ENCODE data around the gene UCK1.
"Not testable (repeated sequence)": the region's sequence is repeated elsewhere in the genome, so short reads cannot be mapped to it uniquely, and the experiment has no call there.

UCK1 gene

DNA sequence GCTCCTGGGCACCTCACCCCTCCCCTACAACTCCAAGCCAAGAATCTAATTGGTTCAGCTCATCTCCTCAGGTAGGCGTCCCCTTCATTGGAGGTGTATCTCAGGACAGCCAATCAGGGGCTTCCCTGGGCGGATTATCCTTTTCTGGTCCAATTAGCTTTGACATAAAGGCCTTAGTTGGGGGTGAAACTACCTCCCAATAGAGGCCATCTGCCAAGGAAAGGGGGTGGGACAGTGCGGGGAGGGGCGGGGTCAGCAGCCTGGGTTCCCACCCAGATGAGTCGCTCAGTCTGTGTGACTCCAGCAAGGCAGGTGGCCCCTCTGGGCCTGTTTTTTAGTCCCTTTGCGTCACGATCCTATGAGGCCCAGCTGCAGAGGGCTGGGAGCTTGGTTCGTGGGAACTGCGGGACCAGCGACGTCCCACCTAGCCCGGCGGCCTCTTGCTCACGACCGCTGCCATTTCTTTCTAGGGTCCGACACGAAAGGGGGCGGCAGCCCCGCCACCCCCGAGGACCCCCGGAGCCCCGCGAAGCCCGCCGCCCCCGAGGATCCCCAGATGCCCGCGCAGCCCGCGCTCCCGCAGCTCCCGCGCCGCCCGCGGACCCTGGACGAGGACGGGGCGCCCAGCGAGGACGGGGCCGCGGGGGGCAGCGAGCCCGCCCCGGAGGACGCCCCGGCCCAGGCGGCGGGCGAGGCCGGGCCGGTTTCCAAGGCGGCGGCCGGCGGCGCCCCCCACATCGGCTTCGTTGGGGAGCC lies 23.2 kb upstream of the UCK1 start:
- no peak for DNase-seq (ENCODE audit: low spot score)

DNA sequence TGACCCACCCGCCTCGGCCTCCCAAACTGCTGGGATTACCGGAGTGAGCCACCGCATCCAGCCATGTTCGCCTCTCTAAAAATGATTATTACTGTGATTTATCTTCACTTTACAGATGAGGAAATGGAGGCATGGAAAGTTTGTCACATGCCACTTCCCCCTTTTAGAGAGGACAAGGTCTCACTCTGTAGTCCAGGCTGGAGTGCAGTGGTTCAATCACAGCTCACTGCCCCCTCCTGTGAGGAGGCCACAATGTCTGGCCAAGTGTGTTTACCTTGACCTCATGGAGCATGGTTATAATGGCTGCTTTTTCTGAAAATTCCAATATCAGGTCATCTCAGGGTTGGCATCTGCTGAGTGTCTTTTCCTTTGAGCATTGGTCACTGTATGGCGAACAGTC lies 21.0 kb upstream of the UCK1 start:
- DNase-seq (ENCODE audit: low spot score), result no peak

DNA sequence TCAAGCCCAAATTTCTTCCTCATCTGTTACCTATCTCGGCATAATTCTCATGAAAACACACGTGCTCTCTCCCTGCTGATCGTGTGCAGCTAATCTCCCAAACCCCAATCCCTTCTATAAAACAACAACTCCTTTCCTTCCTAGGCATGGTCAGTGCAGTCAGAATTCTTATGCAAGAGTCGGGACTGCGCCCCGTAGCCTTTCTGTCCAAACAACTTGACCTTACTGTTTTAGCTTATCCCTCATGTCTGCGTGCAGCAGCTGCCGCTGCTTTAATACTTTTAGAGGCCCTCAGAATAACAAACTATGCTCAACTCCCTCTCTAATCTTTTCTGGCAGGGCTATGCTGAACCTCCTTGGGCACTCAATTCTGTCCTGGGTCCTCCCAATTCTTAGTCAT lies 19.4 kb upstream of the UCK1 start:
- DNase-seq (ENCODE audit: low spot score), result not testable (repeated sequence)

DNA sequence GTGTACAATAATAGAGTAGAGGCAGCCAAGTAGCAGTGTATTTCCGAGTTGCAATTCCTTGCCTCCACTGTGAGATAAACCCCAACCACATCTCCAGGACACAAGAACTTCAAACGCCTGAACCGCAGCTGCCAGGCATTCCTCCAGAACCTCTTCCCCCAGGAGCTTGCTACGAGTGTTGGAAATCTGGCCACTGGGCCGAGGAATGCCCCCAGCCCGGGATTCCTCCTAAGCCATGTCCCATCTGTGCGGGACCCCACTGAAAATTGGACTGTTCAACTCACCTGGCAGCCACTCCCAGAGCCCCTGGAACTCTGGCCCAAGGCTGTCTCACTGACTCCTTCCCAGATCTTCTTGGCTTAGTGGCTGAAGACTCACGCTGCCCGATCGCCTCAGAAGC lies 18.1 kb upstream of the UCK1 start:
- DNase-seq (ENCODE audit: low spot score), result not testable (repeated sequence)

DNA sequence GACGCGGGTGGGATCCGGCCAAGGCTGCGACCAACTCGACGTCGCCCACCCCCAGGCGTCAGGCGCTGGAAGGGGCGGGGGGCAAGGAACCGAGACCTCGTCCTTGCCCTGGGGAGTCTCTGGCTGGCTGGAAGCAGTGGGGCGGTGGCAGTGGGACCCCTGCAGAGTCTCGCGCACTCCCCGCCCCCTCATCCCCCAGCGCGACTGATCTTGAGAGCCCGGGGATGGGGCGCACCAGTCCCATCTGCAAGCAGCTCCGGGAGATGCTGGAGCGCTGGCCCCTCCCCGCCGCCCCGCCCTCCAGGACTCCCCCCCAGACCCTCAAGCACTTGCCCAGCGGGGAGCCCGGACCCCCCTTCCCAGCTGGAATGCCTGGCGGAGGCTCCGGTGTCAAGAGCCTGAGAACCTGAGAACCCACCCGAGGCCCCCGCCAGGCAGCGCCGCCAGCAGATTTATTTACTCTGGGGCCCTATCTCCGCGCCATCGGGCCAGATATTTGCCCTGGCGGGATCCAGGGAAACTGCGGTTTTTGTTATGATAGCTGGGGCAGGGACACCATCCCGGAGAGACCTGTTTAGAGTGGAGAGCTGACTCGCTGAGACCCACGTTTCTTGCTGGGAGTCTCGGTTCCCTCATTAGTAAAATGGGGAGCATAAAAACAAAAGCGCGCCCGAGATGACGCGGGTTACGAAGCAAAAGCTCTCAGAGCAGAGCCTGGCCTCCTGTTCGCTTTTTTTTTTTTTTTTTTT lies 15.4 kb upstream of the UCK1 start:
- DNase-seq (ENCODE audit: low spot score), result peak; percentile 91

DNA sequence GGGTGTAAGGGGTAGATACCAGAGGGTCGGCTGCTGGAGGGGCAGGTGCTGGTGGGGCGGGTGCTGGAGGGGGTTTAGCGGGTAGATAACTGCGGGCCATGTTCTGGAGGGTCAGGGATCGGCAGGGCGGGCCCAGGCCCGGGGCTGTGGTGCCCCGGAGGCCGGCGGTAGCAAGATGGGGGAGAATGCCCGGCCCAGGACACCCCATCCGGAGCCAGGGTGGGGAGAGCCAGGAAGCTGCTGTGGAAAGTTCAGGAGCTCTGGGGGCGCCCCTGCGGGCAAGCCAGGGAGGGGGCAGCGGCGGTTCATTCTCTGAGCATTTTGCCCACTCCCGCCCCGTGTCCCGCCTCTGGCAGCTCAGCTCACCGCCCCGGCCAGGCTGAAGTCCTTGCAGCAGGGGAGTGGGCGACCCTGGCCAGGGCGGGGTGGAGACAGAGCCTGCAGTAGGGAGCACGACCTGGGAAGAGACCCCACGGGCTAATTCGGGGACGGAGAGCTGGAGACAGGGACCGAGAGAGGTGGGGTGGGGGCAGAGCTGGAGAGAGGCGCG lies 14.8 kb upstream of the UCK1 start:
- DNase-seq (ENCODE audit: low spot score), result peak; percentile 66

DNA sequence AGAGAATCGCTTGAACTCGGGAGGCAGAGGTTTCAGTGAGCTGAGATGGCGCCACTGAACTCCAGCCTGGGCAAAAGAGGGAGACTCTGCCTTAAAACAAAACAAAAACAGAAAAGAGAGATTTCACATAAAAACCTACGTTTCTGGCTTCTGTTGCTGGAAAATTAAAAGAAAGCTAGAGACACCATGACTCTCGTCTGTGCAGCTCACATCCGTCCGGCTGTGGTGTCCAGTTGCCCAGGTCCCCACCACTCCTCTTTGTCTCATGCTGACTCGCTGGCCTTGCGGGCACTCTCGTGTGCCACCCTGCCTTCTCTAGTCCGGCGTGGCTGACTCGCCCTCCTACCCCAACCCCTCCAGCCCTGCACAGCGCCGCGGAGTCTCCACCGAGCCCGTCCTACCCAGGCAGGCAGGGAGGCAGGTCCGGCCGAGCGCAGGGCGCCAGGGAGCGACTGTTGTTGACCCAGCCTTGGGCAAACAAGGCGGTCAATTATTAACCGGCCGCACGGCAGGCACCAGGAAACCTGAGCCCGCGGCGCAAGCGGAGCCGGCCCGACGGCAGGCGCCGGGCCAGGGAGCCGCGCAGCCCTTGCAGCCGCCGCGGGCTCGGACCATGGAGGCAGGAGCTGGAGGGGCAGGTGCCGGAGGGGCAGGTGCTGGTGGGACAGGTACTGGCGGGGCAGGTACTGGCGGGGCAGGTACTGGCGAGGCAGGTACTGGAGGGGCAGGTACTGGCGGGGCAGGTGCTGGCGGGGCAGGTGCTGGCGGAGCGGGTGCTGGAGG lies 14.1 kb upstream of the UCK1 start, which contains the start of gene PRRT1B:
TSS of gene PRRT1B (plus strand) at position 521 of the 783 bp plus-strand sequence. CDS start at position 614, 93 bp downstream.
- DNase-seq (ENCODE audit: low spot score), result peak; percentile 96

DNA sequence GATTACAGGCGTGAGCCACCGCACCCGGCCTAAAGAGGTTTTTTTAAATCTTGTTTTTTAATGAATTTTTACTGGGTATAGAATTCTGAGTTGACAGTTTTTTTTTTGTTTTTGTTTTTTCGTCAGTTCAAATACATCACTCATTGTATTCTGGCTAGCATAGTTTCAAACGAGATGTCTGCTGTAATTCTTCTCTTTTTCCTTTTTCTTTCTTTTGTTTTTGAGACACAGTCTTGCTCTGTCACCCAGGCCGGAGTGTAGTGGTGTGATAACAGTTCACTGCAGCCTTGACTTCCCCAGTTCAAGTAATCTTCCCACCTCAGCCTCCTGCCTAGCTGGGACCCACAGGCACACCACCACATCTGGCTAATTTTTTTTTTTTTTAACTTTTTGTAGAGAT lies 12.1 kb upstream of the UCK1 start:
- no peak for DNase-seq (ENCODE audit: low spot score)

DNA sequence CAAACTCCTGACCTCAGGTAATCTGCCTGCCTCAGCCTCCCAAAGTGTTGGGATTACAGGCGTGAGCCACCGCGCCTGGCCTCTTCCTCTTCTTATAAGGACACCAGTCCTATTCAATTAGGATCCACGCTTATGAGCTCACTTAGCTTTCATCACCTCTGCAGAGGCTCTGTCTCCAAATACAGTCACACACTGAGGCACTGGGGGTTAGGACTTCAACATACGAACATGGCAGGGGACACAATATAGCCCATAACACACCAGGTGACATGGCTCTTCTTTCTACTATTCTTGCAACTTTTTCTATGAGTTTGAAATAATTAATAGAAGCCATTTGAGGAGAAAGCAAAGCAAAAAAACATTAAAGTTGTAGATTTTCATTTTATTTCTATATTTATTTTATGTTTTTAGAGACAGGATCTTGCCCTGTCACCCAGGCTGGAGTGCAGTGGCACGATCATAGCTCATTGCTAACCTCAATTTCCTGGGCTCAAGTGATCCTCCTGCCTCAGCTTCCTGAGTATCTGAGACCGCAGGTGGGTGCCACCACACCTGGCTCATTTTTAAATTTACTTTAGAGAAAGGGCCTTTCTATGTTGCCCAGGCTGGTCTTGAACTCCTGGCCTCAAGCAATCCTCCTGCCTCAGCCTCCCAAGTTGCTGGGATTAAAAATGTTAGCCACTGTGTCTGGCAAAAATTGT lies 8.3 kb upstream of the UCK1 start:
- no peak for DNase-seq (ENCODE audit: low spot score)

DNA sequence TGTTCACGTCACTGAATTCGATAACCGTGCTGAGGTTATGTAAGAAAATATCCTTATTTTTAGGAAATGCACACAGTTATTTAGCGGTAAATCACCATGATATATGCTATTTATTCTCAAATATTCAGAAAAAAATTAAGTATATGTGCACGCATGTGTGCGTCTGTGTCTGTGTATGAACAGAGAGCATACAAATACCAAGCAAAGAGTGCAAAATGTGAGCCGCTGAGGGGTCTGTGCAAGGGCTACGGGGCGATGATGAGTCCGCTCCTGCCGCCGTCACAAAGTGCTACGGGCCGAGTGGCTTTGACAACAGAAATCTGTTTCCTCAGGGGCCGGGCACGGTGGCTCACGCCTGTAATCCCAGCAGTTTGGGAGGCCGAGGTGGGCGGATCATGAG lies 6.9 kb upstream of the UCK1 start:
- DNase-seq (ENCODE audit: low spot score), result no peak

DNA sequence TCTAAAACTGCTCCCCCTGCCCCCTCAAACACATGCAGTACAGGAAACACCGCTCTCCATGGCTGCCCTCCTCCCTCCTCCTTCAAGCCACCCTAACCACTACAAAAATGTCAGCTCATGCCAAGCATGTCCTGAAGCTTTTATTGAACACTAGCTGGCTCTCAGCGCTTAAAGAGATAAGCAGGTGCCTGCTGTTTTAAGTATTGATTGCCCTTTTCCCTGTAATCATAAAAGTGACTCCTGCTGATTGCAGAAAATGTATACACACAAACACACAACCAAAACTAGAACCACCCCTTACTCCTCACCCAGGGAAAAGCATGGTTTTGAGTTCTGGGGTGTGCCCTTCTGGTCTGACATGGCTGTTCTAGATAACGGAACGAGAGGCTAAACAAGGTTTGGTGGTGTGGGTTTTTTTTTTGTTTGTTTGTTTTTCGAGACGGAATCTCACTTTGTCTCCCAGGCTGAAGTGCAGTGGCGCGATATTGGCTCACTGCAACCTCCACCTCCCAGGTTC lies 3.7 kb upstream of the UCK1 start:
- no peak for DNase-seq (ENCODE audit: low spot score)

DNA sequence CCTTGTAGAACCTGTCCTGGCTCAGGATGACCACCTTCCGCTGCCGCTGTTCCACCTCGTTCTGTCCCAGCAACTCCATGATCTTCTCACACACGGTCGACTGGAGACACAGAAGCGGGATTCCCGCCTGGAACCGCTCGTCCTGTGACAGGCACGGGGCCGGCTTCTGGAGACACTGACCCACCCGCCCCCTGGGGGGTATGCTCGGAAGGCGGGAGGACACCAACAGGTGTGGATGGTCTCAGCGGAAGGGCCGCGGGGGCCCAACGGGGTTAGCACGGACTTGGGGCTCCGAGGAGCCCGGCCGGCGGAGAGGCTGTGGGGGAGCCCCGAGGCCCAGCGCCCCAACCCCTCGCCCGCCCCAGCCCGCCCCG lies 530 bp downstream of the UCK1 start:
- peak; percentile 97 for DNase-seq (ENCODE audit: low spot score)

DNA sequence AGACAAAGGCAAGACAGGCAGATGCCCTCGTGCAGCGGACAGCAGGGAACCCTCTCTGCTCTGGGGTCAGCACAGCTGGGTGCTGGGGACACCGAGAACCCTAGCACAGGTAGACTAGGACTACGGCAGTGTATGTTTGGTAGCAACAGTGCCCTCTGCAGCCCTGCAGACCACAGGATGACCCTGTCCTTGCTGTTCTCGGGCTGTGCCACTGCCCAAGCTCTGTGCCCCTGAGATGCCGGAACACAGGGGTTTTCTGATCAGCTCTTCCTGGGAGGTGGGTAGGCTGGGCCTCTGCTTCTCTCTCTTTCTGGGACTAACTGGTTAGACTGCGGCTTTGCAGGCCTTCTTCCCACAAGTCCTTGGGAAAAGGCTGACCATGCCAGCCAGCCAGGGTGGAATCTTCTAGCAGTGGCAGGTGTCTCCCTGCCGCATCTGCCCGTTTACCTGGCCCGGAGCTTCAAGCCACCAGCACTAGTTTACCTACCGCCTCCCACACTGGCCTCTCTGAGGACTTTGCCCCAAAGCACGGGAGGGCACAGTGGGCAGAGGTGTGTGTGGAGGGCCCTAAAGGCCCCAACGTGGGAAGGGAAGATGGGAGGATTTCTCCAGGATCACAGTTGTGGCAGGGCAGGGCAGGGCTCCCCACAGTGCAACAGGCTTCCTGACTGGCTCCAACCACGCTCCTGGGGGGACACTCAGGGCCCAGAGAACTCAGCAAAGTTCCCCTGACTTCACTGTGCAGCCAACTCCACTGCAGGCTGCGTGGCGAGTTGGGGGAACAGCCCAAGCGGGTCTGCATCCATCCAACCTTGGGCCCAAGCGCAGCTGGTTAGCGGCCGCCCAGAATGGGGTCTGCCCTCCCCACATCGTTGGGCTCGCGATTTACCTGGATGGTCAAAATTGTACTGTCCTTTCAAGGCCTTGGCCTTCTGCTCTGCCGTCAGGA lies 1.2 kb downstream of the UCK1 start:
- no peak for DNase-seq (ENCODE audit: low spot score)

DNA sequence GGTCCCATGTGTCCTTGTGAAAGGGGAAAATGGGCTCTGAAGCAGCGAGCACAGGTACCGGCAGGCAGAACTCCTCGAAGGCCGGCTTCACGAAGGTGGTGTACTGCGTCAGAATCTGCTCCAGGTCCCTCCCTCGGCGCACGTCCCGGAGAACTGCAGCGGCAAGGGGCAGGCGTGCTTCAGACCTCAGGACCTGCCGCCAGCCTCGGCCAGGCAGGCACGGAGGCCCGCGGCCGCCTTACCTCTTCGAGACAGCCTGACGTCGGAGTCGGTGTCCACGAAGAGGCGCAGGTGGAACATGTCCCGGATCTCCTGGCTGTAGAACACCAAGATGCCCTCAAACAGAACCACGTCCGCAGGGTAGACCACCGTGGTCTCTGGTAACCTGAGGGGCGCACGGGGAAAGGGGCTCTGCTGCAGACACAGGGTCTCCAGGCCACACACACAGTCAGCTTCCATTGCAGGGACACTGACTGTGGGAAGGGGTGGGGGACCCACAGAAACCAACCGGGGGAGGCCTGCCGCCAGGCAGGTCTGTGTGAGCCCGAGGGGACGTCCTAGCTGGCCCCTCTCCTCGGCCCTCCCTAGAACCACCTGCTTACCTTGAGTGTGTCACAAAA lies 2.1 kb downstream of the UCK1 start:
- DNase-seq (ENCODE audit: low spot score), result no peak

DNA sequence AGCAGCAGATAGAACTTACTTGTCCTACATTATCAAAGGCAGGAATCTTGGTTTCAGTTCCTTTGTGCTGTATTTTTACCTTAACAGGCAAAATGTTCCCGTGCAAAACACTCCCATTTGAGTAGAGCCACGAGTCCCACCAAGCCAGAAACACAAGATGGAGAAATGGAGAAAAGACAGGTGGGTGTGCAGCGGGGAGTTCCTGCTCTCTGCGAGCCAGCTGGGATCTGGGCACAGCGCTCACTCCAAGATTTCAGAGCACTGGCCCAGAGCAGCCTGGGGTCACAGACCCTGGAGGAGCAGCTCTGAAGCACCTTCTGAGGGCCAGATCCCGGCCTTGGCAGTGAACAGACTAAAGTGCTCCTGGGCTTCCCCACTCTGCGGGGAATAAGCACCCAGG lies 2.9 kb downstream of the UCK1 start:
- DNase-seq (ENCODE audit: low spot score), result no peak

DNA sequence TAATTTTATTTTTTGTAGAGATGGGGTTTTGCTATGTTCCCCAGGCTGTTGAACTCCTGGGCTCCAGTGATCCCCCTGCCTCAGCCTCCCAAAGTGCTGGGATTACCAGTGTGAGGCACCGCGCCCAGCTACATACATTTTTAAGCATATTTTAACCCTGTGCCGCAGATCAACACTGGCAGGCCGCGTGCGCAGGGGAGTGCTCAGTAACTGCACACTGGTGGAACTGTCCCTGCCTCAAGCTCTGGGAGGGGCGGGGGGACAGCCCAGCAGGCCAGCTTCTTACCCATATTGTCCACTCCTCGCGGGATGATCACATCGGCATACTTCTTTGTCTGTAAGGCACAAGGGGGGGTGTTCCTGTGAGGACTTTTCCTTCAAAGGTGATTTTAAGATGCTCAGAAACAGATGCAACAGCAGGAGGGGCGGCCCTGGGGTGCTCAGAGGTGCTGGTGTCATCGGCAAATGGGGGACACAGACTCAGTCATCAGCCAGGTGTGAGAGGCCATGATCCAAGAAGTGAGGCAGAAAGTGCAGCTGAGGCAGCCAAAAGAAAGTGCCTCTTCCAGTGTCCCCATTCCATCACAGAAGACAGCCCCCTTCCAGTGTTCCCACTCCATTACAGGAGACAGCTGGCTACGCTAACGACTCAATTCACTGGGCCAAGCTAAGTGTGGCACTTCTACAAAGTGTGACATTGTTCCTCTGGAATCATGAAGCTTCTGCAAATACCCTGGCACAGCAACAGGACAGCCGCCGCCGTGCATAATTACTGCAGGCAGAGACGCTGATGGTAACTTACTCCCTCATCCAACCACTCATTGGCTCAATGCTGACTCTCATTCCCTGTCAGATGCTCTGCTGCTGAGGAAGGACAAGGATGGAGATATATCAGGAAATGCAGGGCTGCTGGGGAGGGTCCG lies 5.2 kb downstream of the UCK1 start:
- no peak for DNase-seq (ENCODE audit: low spot score)

DNA sequence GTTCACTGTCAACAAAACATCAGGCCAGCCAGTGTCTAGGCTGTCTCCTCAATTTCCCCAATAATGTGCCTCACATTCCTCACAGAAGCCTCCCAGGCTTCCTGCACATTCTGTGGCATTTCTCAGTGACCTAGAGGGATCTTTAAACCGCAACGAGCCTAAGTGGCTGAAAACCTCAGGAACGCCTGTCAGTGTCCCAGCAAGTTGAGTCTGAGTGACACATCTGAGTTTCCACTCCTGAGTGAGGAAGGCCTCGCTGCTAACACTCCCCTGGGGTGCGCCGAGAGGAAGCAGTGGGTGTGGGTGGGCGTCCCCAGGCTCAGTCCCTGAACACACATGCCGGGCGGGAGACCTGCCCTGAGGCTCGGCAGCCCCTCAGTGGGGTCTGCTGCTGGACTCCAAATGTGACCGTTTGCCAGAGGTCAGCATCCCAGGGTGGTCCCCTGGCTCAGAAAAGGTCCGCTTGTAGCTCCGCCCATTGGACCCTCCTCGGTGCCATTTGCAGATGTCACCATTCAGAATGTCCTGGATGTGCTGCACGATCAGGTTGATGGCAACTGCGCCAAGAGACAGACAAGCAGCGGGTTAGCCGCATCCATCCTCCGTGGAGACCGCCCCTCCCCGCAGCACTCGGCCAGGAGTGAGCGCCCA lies 6.3 kb downstream of the UCK1 start:
- no peak for DNase-seq (ENCODE audit: low spot score)
